ENCODE measurements around the gene PCDH18. TPM values are rescaled to one million over a fixed set of nuclear protein-coding genes. Genes with fewer than 3 reads are reported as not detected.

Gene PCDH18
- total and polyA plus RNA-seq, 11 donors: 1.4 to 14.5 (median 5.7) TPM

DNA sequence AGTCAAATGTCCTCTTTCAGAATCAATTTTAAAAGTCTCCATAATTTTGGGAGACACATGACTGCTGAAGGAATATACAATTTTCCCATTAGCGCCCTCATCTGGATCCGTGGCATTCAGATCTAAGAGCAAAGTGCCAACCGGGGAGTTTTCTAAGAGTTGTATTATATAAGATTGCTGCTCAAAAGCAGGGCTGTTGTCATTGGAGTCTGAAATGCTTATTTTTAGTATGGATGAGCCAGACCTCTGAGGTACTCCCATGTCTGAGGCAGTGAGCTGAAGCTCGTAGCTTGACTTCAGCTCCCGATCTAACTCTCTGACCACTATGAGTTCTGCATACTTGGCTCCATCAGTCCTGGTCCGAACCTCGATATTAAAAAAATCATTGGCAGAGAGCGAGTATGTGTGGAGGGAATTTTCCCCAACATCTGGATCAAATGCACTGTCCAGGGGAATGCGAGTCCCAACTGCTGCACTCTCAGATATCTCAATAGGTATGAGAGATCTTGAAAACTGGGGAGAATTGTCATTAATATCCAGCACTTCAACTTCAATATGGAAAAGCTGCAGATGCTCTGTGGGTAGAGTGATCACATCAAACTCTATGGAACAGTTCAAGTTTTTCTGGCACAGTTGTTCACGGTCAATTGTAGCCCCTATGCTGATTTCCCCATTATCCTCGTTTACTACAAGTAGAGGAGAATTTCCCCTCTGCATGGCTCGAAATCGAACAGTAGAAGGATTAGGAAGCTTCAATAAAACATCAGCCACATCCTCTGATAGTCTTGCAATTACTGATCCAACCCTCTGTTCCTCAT is 917 bp downstream of the PCDH18 start:
- Histone ChIP-seq H3K36me3 (peaks cover 0 to 24% (median 0%) of the 10 kb centered on the region in 9 donors), H3K4me1 (peaks cover 0 to 16% (median 0%) of the 10 kb centered on the region in 12 donors), H3K27ac (peak overlapping the region; percentile 33 to 87 (median 76)), H3K4me3 (peak overlapping the region; percentile 33 to 75 (median 60)), H3K27me3 (no peaks in the 10 kb centered on the region), H3K9me3 (peaks cover 0 to 6% (median 0%) of the 10 kb centered on the region in 12 donors)
- ATAC-seq (peak in 3 of 4 donors; percentile 24 to 40 (median 37)), DNase-seq (no peak)
- 23 to 26% (median 24%) methylated on average over 12 to 13 of the region's 13 CpGs for WGBS, 4 donors
- intact Hi-C loops (cut with DNase I): loop anchor here in 6 of 10 donors (5.0 to 10.0 kb wide), 8 partner anchors 137 to 407 kb away; no protein-coding TSS in a partner anchor
- TF ChIP-seq POLR2A (IDR thresholded peaks at IDR 0.05): no peak
- TF ChIP-seq, protein P1, sequence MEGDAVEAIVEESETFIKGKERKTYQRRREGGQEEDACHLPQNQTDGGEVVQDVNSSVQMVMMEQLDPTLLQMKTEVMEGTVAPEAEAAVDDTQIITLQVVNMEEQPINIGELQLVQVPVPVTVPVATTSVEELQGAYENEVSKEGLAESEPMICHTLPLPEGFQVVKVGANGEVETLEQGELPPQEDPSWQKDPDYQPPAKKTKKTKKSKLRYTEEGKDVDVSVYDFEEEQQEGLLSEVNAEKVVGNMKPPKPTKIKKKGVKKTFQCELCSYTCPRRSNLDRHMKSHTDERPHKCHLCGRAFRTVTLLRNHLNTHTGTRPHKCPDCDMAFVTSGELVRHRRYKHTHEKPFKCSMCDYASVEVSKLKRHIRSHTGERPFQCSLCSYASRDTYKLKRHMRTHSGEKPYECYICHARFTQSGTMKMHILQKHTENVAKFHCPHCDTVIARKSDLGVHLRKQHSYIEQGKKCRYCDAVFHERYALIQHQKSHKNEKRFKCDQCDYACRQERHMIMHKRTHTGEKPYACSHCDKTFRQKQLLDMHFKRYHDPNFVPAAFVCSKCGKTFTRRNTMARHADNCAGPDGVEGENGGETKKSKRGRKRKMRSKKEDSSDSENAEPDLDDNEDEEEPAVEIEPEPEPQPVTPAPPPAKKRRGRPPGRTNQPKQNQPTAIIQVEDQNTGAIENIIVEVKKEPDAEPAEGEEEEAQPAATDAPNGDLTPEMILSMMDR (IDR thresholded peaks at IDR 0.05): peak in 9 of 12 donors; percentile 10 to 56 (median 42)

DNA sequence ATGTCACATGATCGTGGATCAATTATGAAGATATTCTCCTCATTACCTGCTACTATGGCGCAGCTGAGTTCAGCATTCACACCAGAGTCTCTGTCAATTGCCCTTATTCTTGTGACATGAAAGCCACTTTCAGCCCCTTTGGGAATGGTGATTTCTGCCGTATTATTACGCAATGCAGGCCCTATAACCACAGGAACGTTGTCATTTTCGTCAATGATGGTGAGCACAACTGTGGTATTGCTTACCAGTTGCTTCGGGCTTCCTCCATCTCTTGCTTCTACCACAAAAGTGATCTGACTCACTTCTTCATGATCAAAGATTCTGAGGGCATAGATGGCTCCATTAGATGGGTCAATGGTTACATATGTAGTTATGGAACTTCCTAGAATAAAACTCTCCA is 2.1 kb downstream of the PCDH18 start:
- ATAC-seq (no peak), DNase-seq (no peak)
- Histone ChIP-seq H3K4me1 (peaks cover 0 to 16% (median 1%) of the 10 kb centered on the region in 12 donors), H3K27ac (peak overlapping the region in 8 of 12 donors; percentile 19 to 87 (median 83)), H3K4me3 (peak overlapping the region in 11 of 12 donors; percentile 39 to 75 (median 61)), H3K36me3 (peaks cover 0 to 29% (median 0%) of the 10 kb centered on the region in 9 donors), H3K9me3 (no peaks in the 10 kb centered on the region), H3K27me3 (no peaks in the 10 kb centered on the region)
- TF ChIP-seq, protein P1 (IDR thresholded peaks at IDR 0.05): no peak
- TF ChIP-seq POLR2A (IDR thresholded peaks at IDR 0.05): no peak
- 63 to 82% (median 73%) methylated on average over 7 of the region's 7 CpGs for WGBS, 4 donors
- intact Hi-C loops (cut with DNase I): loop anchor here in 6 of 10 donors (5.0 to 10.0 kb wide), 8 partner anchors 135 to 405 kb away; no protein-coding TSS in a partner anchor

DNA sequence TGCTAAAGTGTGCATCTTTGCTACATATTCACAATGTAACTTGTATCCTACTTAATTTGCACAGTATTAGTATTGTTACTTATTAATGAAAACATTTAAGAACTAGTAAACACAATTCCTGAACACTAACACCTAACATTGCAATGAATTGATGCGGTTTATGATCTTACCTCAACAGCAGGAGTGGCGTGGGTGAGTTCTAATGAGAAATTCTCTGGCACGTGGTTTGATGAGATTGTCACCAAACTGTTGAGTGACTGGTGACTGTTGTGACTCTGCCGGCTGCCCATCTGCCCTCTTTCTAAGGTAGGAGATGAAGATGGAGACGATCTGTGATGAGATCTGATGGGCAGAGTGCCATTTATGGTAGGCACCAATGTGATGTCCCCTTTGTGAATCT is 2.9 kb downstream of the PCDH18 start:
- Histone ChIP-seq H3K27ac (peak overlapping the region in 7 of 12 donors; percentile 16 to 87 (median 83)), H3K9me3 (no peaks in the 10 kb centered on the region), H3K27me3 (no peaks in the 10 kb centered on the region), H3K4me3 (peak overlapping the region; percentile 5 to 75 (median 60)), H3K4me1 (peaks cover 0 to 17% (median 2%) of the 10 kb centered on the region in 12 donors), H3K36me3 (peaks cover 0 to 34% (median 0%) of the 10 kb centered on the region in 9 donors)
- intact Hi-C loops (cut with DNase I): loop anchor here in 2 of 10 donors (10.0 kb wide), 3 partner anchors 135 to 405 kb away; no protein-coding TSS in a partner anchor
- 59 to 67% (median 62%) methylated on average over 5 of the region's 5 CpGs for WGBS, 4 donors
- TF ChIP-seq POLR2A (IDR thresholded peaks at IDR 0.05): no peak
- TF ChIP-seq, protein P1 (IDR thresholded peaks at IDR 0.05): no peak
- DNase-seq (no peak), ATAC-seq (no peak)

DNA sequence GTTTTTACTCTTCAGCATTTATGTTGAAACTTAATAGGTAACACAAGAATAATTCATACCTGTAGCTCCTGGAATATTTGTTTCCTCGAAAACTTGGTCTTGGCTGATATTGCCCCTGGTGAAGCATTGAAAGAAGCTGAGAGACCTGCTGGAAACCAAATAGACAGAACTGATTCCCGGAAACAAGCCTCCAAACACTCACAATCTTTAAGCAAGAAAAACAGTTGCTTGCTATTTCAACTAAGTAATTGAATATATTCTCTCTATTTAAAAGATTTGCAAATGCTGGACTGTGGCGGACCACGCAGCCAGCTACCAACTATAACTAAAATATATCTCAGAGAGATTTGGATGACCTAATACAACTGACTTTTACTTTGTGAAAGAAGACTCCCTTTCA is 3.6 kb downstream of the PCDH18 start:
- ATAC-seq (no peak), DNase-seq (no peak)
- TF ChIP-seq, protein P1 (IDR thresholded peaks at IDR 0.05): no peak
- no peak for TF ChIP-seq POLR2A (IDR thresholded peaks at IDR 0.05)
- Histone ChIP-seq H3K27ac (peak overlapping the region in 8 of 12 donors; percentile 3 to 85 (median 27)), H3K27me3 (no peaks in the 10 kb centered on the region), H3K4me1 (peaks cover 0 to 20% (median 2%) of the 10 kb centered on the region in 12 donors), H3K4me3 (peak overlapping the region in 11 of 12 donors; percentile 17 to 75 (median 61)), H3K9me3 (no peaks in the 10 kb centered on the region), H3K36me3 (peaks cover 0 to 34% (median 0%) of the 10 kb centered on the region in 9 donors)
- 60 to 77% (median 70%) methylated on average over 4 of the region's 4 CpGs for WGBS, 4 donors
- intact Hi-C loops (cut with DNase I): loop anchor here in 2 of 10 donors (10.0 kb wide), 3 partner anchors 134 to 404 kb away; no protein-coding TSS in a partner anchor

Data from heart left ventricle (tissue), 16 donors.